GM19023 (cell line): ENCODE data around the gene ARL4C.

Experiments
- ATAC-seq: cut with Tn5 transposase; IDR thresholded peaks from one replicate; pipeline ENCODE4 v1.9.1; 2021; ENCODE audit warnings: mild to moderate bottlenecking, moderate library complexity; ENCODE audit not compliant: unreplicated experiment

The ARL4C gene, protein sequence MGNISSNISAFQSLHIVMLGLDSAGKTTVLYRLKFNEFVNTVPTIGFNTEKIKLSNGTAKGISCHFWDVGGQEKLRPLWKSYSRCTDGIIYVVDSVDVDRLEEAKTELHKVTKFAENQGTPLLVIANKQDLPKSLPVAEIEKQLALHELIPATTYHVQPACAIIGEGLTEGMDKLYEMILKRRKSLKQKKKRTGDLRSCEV

DNA sequence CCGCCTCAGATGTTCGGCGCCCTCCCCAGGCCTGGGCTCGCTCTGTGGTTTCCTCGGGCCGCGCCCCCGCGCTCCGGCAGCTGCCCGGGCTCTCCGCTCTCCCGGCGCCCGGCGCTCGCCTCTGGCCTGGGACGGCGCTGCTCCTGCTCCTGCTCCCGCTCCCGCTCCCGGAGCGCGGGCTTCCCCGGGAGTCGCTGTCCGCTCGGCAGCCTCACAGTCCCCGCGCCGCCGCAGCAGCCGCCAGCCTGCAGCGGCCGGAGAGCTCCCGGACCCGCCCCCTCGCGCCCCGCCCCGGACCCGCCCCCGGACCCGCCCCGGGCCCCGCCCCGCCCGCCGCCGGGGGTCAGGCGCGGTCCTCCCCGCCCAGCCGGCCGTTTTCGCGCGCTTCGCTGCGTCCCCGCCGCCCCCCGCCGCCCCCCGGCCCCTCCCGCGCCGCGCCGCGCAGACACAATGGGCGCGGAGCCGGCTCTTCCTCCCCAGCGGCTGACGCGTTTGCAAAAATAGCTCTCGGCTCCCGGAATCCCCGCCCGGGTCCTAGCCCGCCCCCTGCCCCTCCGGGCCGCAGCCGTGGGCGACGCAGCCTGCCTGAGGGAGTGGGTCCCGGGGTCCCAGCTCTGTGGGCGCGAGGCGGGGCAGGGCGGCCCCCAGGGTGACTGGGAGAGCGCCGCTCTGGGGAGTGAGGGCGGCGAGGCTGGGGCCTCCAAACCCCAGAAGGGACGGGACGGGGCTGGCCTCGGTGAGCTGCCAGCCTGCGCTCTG, at the start of gene ARL4C:
Gene ARL4C (minus strand): TSS at position 247 of the 759 bp plus-strand sequence. CDS start 495 bp downstream, outside the sequence.
- peak; percentile 71 for ATAC-seq

DNA sequence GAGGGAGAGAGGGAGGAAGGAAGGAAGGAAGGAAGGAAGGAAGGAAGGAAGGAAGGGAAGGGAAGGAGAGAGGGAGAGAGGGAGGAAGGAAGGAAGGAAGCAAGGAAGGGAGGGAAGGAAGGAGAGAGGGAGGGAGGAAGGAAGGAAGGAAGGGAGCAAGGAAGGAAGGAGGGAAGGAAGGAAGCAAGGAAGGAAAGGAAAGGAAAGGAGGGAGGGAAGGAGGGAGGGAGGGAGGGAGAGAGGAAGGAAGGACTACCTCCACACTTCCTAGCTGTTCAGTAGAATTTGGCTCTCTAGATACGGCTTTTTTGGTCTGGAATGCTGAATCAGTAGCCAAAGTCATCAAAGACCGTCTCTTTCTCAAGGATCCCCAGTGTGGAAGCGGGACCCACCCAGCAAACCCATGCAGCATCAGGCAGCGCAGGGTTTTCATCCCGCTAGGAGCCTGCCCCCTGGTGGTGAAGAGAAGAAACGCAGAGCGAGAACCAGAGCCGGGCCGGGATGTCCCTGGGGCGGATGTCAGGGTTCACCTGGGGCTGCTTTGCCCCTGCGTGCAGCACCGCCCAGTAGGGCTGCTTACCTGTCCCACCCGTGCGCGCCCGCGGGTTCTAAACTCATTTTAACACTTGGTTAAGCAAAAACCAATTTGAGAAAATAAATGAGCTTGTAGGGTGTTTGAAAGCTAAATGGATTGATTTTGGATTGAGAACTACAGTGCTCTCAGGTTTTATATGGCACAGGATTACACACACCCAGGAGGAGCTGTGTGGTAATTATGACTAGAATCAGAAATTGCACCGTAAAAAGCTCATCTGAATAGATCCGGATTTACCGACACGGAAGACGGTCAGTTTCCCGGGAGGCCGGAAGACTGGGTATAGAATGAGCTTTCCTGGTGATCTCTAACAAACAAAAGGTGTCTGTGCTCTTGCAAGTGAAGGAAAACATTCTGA, 48.1 kb upstream of the ARL4C start:
- peak; percentile 62 for ATAC-seq

DNA sequence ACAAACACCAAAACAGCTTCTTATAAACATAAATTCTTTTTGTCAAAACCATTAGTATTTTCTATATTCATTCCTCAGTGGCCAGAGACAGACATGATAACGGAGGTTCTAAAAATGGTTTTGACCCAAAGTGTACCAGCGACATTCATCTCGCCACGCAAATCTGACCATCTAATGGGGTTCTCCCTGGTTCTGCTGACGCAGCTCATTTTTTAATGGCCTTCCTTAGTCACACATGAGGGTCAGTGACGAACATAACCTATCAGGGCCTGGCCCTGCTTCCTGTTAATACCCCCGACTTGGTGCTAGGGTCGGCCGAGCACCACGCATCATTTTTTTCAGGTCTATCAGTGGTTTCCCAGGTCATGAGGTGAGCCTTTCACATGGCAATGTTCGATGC, 45.9 kb upstream of the ARL4C start:
- no peak for ATAC-seq

DNA sequence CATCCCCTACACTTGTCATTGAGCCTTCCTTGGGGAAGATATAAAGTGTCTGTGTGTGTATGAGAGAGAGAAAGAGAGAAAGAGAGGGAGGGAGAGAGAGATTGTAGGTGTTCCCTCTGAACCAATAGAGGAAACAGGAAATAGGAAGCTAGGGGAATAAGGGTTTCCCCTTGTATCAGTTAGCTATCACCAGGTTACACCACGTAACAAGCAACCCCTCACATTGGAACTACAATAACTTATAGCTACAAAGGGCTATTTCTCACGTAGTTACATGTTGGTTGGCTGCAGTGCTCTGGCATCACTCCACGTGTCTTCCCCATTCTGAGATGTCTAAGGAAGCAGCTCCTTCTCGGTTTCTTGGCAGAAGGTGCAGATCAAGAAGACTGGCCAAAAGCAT, 41.0 kb upstream of the ARL4C start:
- ATAC-seq, result no peak

DNA sequence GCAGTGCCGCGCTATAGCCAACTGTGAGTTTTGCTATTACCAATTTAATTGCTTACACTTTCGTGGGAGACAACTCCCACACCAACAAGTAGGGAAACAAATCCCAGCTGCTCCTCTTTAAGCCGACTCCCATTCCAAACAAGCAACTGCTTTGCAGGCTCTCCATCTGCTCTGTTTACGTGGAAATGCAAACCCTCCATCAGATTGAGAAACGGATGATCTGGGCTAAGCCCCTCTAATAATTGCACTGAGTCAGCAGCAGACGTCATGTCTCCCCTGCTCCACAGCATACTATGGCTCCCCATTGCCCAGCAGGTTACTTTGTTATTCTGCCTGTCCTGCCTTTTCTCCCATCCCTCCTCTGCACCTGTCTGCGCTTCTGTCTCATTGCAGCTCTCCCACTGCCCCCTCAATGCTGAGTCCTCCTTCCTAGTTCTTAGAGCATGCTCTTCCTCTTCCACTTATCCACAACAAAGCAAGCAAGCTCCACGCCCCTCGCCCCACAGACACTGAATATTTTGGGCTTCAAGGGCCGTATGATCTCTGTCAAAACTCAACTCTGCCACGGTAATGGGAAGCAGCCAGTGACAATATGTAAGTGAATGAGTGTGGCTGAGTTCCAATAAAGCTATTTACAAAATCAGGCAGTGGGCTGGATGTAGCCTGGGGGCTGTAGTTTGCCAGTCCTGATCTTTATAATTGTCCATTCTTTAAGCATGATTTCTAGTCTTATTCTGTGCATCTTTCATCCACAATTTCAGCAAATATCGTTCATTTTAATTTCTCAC, 39.5 kb upstream of the ARL4C start:
- ATAC-seq, result no peak

DNA sequence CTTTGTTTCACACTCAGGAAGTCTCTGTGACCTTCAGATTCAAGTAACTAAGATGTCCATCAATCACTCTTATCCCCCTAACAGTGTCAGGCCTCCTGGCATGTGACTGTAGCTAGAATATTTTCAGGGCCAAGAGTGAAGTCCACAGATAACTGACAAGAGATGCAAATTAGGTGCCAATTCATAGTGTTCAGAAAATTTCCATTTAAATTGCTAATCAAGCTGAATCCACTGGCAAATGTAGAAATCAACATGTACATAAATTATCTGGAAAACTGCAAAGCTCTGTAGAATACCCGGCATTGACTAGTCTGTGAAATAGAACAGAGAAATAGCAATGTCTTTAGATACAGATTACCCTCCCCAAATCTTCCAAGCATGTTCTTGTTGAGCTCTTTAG, 38.6 kb upstream of the ARL4C start:
- no peak for ATAC-seq

DNA sequence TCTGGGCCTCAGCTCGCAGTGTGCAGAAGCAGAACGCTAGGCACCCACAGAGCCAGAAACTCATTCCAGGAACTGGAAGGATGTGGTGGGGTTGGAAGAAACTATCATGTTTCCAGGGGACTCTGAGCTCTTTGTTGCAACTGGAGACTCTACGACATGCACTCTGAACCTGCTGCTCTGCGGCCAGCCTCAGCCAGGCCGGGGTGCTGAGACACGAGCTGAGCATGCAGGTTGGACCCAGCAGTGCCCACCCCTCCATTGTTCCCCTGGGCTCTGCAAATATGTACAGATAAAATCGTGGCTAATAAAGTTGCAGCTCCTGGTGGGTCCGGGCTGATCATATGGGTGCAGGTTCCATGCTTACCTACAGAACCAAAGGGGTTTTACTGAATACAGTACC, 37.6 kb upstream of the ARL4C start:
- no peak for ATAC-seq

DNA sequence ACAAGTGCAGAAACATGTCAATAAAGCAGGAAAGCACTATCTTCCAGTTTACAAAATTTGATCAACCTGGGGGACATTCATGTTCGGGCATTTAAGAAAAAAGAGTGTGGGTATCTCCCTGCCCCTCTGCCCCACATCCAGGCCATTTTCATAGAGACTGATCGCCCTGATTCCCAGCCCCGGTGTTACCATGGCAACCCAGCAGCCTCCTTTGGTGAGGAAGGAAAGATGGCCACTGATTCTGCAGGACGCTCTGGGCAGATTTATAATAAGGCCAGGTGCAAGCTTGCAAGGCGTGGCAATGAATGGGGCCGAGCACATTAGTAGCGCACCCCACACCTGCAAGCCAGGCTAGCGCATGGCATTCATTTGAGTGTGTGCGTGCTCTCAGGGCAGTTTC, 36.7 kb upstream of the ARL4C start:
- no peak for ATAC-seq

DNA sequence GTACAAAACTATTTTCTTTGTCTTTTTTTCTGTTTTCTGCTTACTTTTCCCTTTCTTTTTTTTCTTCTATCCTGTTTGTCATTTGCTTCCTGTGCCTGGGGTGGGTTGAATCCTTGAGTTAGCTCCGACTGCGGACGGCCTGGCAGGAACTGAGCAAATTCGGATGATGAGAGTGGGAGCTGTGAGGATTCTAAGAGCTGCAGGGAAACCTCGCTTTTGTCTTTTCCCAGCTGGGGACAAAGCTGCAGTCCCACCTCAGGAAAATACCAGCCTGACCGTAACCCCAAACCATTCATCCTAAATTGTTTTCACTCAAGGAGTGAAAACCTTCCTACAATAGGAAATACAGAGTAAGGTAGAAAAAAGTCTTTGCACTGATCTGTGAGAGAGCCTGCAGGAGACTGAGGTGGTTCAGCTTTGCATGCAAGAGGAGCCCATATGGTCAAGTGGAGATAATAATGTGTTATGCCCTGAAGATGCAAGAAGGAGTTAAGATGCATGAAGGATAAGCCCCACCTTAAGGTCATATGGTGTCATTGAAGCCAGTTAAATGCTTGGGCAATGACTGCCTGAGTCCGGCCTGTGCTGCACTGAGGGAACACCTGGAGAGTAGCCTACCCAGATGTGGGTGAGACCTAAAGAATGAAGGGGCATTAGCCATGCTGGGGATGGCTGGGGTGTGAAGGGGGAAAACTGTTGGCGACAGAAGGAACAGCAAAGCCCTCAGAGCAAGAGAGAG, 31.7 kb upstream of the ARL4C start:
- ATAC-seq, result no peak

DNA sequence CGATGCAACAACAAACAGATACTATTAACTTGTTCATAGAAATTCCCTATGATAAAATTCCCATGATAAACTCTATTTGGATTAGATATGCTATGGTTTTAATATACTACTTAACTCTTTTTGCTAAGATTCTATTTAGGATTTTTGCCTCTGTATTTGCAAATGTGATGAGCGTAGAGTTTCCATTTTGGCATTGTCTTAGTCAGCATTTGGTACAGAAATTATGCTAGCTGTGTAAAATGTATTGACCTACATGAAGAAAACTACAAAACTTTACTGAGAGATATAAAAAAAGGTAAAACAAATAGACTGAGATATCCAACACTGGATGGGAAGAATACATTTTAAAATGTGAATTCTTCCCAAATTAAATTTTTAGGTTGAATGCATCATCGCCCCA, 29.8 kb upstream of the ARL4C start:
- ATAC-seq, result no peak

DNA sequence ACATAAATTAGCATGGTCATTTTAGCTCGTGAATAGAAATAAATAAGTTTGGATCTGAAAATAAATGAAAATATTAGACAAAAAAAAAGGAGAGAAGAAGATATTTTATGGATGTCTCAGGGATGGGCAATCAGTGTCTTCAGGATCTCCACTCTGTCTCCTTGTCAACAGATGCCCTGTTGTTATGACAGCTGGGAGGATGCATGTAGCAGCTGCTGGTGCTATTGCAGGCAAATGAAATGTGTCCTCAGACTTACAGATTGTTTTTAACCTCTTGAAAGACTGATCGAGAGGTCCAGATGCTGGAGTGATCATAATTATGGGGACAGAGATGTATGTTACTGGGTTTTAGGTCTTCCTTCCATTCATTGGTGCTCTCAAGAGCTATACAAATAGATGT, 24.7 kb upstream of the ARL4C start:
- no peak for ATAC-seq

DNA sequence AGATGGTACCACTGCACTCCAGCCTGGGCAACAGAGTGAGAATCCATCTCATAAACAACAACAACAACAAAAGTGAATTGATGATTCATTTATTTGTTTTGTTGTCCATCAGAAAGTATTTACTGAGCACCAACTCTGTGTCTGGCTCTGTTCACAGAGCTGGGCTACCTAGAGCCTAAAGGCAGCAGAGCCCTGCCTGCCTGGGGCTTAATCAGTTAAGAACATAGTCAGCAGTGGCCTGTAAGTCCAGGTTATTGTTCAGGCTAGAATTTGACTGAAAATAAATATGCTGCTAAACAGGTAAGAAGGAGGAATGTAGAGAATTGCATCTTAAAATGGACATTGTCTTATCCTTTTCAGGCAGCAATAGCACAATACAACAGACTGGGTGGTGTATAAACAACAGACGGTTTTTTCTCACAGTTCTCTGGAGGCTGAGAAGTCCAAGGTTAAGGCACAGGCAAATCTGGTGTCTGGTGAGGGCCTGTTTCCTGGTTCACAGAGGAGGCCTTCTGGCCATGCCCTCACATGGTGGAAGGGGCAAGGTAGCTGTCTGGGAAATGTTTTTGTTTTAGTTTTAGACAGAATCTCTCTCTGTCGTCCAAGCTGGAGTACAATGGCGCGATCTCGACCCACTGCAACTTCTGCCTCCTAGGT, 22.2 kb upstream of the ARL4C start:
- no peak for ATAC-seq

DNA sequence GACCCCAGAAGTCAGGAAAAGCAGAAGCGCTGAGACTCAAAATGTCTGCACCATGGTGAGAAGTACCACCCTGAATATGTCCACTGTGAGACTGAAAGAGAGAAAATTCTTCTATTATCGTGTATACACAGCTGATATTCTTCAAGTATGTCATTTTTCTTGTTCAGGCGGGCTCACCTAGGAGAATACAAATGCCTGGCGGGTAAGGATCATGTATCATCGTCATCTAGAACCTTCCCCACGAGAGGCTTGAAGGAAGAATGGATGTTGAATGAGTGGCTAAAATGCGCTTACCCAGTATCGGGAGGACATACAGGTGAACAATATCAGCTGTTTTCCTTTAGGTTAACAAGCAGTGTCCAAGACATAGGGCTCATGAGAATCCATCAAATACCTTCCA, 21.1 kb upstream of the ARL4C start:
- no peak for ATAC-seq

DNA sequence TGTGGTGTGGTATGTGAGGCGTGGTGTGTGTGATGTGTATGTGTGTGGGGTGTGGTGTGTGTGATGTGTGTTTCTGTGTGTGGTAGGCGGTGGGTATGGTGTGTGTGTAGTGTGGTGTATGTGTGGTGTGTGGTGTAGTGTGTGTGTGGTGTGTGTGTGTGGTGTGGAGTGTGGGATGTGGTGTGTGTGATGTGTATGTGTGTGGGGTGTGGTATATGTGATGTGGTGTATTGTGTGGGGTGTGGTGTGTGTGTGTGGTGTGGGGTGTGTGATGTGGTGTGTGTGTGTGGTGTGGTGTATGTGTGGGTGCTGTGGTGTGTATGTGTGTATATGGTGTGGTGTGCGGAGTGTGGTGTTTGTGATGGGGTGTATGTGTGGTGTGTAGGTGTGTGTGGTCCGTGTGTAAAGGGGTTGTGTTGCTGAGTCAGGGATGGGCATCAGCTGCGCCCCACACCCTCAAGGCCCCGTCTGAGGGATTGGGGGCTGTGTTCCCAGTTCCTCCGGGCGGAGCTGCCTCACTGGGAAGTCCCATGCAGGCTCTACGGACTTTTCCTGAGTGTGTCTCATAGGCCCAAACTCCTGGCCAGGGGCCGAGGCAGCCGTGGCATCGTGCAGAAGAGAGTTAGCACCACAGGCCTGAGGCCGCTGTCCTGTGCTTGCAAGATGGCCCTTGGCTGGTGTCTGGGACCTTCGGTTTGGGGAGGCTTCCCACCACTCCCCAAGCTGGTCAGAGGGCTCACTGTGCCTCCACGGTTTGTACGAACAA, 18.2 kb upstream of the ARL4C start:
- no peak for ATAC-seq

DNA sequence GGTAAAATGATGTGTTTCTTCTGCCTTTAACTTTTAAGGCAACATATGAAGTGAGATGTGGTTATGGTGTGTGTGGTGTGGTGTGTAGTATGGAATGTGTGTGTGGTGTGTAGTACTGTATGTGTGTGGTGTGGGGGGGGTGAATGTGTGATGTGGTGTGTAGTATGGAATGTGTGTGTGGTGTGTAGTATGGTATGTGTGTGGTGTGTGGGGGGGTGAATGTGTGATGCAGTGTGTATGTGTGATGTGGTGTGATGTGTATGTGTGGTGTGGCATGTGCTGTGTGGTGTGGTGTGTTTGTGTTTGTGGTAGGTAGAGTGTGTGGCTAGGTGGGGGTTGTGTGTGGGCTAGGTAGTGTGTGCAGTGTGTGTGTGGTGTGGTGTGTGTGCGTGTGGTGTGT, 17.2 kb upstream of the ARL4C start:
- no peak for ATAC-seq

DNA sequence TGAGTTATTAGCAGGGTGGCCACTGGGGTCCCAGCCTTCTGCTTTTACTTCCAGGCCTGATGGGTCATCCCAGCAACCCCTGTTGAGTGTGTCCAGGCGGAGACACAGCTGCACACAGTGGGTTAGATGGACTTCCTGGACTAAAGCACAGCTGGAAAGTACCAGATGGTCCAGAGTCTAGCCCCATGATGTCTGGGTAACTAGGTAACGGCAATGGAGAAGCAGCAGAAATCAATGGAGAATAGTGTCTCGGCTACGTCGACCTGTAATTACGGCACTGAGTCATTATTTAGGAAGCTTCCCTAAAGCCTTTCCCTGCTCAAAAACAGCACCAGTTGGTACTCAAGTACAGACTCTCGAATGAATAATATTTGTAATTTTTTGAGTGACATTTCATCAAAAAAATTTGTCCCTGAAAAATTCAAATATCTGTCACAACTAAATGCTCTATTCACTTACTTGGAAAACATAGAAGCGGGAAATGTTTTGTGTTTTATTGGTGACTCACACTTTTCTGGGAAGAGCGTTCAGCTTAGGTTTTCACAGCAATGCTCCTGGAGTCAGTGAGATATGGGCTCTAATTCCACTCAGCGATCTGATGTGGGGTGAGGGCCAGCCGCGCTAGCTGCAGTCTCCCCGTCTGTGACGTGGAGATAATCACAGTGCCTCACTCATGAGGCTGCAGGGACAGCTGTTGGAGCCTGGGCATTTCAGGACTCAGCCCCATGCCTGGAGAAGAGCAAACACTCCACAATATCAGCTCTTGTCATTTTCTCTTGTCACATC, 16.2 kb upstream of the ARL4C start:
- no peak for ATAC-seq

DNA sequence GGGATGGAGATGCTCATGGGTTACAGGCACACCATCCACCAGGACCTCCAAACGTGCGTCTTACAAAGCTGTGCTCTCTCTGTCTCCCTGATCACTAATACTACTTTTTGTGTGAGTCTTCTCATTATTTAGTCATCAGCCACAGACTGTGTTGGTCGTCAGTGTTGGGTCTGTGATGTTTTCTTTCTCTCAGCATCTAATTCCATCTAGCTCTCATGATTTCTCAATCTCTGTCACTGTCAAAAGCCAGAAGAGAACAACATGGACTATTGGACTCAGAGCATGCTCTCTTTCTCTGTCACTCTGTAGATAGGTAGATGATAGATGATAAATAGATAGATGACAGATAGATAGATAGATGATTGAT, 6.0 kb upstream of the ARL4C start:
- no peak for ATAC-seq

DNA sequence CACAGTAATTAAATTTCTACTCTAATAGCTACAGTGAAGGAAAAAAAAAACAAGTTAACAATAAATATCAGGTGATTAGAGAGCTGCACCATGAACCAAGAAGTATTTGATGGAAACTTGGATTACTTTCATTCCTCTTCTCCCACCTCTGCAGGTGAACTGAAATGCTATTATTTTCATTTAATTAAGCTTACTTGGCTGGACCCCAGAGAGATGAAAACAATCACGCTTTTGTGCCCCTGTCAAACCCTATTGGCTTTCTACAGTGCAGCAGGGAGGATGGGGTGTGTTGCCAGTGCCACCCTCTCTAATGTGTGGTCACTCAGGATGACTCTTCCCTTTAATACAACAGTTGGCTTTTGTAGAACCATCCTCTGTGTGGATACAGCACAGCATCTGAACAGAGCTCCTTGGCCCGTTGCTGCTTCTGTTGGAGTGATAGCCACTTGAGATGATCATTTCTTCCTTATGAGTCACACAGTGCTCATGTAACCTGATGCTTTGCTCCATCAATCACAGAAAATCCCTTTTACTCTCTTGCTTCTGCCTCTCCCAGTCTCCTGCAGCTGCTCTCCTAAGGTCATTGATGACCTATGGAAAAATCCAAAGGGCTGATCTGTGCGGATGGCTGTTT, 5.5 kb upstream of the ARL4C start:
- no peak for ATAC-seq
